C4-2B (cell line): ENCODE data around the gene C16orf78.

Source experiments
- CTCF ChIP-seq: fragments of 450-650 bp; conservative IDR thresholded peaks from 2 replicates; pipeline ENCODE4 v1.5.1; 2017; ENCODE audit warnings: mild to moderate bottlenecking
- ZFX ChIP-seq: fragments of 450-650 bp; IDR thresholded peaks from 2 replicates; pipeline ENCODE4 v1.6.1; 2017

- TF ChIP-seq CTCF: no peak
- TF ChIP-seq ZFX: no peak
These were observed 45.4 kb downstream of the C16orf78 start for GRCh38 chr16:49419006-49419405.
